Daoy (cell line): ENCODE data around the gene STPG4. TPM values are rescaled to one million over a fixed set of nuclear protein-coding genes. Genes with fewer than 3 reads are reported as not detected.
"Not testable (repeated sequence)": the region's sequence is repeated elsewhere in the genome, so short reads cannot be mapped to it uniquely, and the experiment has no call there.

Experiments
- DNase-seq: peaks from one replicate; pipeline ENCODE4 v3.0.0-alpha.2; 2015; ENCODE audit warnings: low read depth
- total RNA-seq: library from RNA; depleted of rRNA; stranded (reverse); fragments of >200 nt; shearing (Covaris generic); gene quantifications from 2 replicates; pipeline ENCODE4 v1.2.3, GENCODE V29; 2014; rRNA removed

Gene STPG4
- not detected in 2 replicates for total RNA-seq

- DNase-seq: no peak
Observed at GRCh38 chr2:47155091-47155876, at the start of gene STPG4. Gene STPG4, minus strand, starts transcription at chr2:47155308. Its CDS starts 57 bp downstream, at chr2:47155251.

DNA sequence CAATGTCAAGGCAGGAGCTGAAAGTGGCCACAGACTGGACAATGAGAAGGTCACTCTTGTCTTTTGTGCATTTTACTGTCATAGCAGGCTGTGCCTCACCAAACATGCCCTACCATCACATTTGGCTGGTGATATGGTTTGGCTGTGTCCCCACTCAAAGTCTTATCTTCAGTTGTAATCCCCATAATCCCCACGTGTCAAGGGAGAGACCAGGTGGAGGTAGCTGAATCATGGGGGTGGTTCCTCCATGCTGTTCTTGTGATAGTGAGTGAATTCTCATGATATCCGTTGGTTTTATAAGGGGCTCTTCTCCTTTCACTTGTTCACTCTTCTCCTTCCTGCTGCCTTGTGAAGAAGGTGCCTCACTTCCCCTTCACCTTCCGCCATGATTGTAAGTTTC is 49.6 kb upstream of the STPG4 start:
- no peak for DNase-seq

- DNase-seq: no peak
Observed at GRCh38 chr2:47203995-47204394, 48.9 kb upstream of the STPG4 start.

DNA sequence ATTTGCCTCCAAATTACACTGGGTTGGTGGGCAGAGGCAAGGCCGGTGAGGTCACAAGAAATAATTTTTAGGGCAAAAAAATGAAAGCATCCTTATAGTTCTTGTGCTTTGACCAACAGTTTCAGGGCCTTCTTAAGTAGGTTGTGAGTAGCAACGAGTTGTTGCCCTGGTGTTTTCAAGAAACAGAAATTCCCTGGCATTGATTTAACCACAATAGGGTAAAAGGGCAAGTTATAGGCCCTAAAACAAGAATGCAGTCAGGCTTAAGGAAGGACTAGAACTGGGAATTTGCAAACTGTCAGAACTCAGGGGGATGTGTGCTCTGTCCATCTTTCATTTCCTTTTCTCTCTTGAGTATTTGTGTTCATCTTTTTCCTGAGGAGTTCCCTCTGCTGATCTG is 46.1 kb upstream of the STPG4 start:
- DNase-seq: no peak

- DNase-seq: peak; percentile 99
Observed at GRCh38 chr2:47198985-47199451, 43.9 kb upstream of the STPG4 start.

- no peak for DNase-seq
Observed at GRCh38 chr2:47196499-47196898, 41.4 kb upstream of the STPG4 start.

GRCh38 chr2:47196046-47196445 is 40.9 kb upstream of the STPG4 start:
- no peak for DNase-seq

DNA sequence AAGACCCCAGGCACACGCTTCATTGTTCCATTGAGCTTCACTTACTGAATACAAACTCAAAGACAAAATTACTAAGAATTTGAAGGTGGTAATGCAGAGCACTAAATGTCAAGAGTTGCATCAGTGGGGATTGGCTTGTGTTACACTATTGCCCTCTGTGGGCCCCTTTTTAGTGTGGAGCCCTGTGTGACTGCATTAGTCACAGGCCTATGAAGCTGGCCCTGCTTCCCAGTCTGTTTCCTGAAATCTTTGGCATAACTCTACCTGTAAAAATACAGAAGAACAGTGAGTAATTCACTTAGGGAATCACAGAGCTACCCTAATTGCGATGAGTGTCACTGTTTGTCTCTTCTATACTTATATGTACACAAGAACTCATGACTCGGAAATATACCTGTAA is 40.0 kb upstream of the STPG4 start:
- DNase-seq: peak; percentile 82

- no peak for DNase-seq
Observed at GRCh38 chr2:47194410-47194809, 39.3 kb upstream of the STPG4 start.

GRCh38 chr2:47193607-47194006 is 38.5 kb upstream of the STPG4 start:
- no peak for DNase-seq

- peak; percentile 65 for DNase-seq
Observed at GRCh38 chr2:47190188-47190881, 35.2 kb upstream of the STPG4 start.

GRCh38 chr2:47189635-47190034 is 34.5 kb upstream of the STPG4 start:
- DNase-seq: peak; percentile 71

DNA sequence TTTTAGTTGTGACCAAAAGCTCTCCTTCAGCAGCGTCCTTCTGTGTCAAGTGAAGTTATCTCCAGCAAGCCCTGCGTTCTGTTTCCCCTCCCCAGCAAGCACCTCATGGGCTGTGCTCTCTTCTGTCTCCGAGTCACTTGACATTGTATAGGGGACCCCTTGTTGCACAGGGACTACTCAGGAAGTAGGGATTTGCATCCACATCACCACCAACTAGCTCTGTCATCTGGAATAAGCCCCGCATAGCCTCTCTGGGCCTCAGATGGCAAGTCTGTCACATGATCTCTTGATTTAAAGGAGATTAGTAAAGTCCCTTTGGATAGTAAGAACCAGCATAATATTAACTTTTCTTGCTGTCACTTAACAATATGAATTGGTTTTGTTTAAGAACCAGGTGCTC is 32.0 kb upstream of the STPG4 start:
- no peak for DNase-seq

GRCh38 chr2:47186351-47186750 is 31.2 kb upstream of the STPG4 start:
- DNase-seq: no peak

DNA sequence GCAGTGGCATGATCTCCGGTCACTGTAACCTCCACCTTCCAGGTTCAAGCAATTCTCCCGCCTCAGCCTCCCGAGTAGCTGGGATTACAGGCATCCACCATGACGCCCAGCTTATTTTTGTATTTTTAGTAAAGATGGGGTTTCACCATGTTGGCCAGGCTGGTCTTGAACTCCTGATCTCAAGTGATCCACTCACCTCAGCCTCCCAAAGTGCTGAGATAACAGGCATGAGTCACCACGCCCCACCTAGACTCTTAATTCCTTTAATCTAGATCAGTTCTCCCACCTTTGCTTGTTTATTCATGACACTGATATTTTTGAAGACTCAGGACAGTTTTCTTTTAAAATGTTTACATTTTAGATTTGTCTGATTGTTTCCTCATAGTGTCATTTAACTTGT is 30.0 kb upstream of the STPG4 start:
- not testable (repeated sequence) for DNase-seq

GRCh38 chr2:47181176-47181575 is 26.1 kb upstream of the STPG4 start:
- DNase-seq: no peak

- no peak for DNase-seq
Observed at GRCh38 chr2:47180531-47180930, 25.4 kb upstream of the STPG4 start.

- DNase-seq: no peak
Observed at GRCh38 chr2:47179388-47179787, 24.3 kb upstream of the STPG4 start.

DNA sequence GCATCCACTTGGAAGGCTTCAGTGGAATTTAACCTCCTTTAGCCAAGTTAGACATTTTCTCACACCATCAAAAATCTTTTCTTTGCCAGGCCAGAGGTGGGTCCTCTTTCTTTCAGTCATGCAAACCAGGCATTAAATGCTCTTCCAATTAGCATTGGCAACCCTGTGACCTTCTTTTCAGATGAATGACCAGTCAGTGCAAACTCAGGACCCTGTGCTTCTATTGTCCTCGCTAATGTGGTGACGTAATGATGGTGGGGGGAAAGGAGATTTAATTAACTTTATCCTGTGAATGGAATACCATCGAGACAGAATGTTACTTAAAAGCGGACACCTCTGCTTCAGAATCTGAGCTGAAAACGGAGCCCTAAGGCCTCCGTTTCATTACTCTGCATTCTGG is 23.2 kb upstream of the STPG4 start:
- DNase-seq: no peak

- no peak for DNase-seq
Observed at GRCh38 chr2:47177043-47177565, 22.0 kb upstream of the STPG4 start.

GRCh38 chr2:47174733-47175361 is 19.7 kb upstream of the STPG4 start:
- peak; percentile 80 for DNase-seq

- DNase-seq: no peak
Observed at GRCh38 chr2:47173986-47174732, 19.1 kb upstream of the STPG4 start.
